ENCODE data around the gene JUNB. TPM values are rescaled to one million over a fixed set of nuclear protein-coding genes. Genes with fewer than 3 reads are reported as not detected.

The JUNB gene
- total and polyA plus RNA-seq, 2 of the 8 experiments (the other 6 are each of a cell fraction or from before 2014, with no cell fraction given): 7.4 to 10.0 TPM

- Histone ChIP-seq H4K8ac (ENCODE audit: extremely low read depth, insufficient read depth, low read length) (no peak overlapping the region; the same call in 1 of the 2 replicates), H3K4me2 (ENCODE audit: insufficient read depth in 1 of 2, low read depth in 2 of 2, low read length in 2 of 2) (no peak overlapping the region), H2BK12ac (ENCODE audit: low read depth, low read length) (no peak overlapping the region), H3K23ac (ENCODE audit: insufficient read length) (no peak overlapping the region), H2BK20ac (ENCODE audit: low read length) (no peak overlapping the region), H2BK120ac (replicated peaks; ENCODE audit: low read depth, low read length) (no peak overlapping the region), H3K27me3 (replicated peaks in 1 of 4; ENCODE audit: control insufficient read depth in 3 of 4, extremely low read depth in 1 of 4, insufficient read depth in 3 of 4, low read length in 3 of 4) (no peaks in the 10 kb centered on the region; a peak in 2 of 7 replicates), H4K20me1 (replicated peaks in 1 of 2; ENCODE audit: control insufficient read depth in 1 of 2, insufficient read depth in 2 of 2, low read length in 2 of 2) (peaks cover 0 to 4% of the 10 kb centered on the region in 2 experiments), H2BK5ac (ENCODE audit: low read depth, low read length) (no peak overlapping the region), H4K5ac (ENCODE audit: insufficient read length, low read depth, low read length) (no peak overlapping the region), H3K27ac (ENCODE audit: low read depth, low read length) (no peak overlapping the region), H3K9me3 (ENCODE audit: insufficient read depth in 2 of 2, low read depth in 1 of 2, low read length in 1 of 2) (no peaks in the 10 kb centered on the region), H3K79me1 (ENCODE audit: low read depth, low read length) (no peaks in the 10 kb centered on the region), H3K18ac (ENCODE audit: extremely low read depth, low read length) (no peak overlapping the region), H4K91ac (replicated peaks; ENCODE audit: insufficient read length, low read length) (no peak overlapping the region), H2AK5ac (ENCODE audit: low read depth, low read length) (no peak overlapping the region), H3K79me2 (ENCODE audit: control insufficient read depth in 1 of 2, insufficient read depth in 2 of 2, low read length in 2 of 2) (no peaks in the 10 kb centered on the region), H3K9ac (replicated peaks in 1 of 4; ENCODE audit: extremely low read depth in 1 of 4, low read depth in 3 of 4, low read length in 3 of 4) (no peak overlapping the region), H3K4me1 (replicated peaks in 1 of 4; ENCODE audit: control insufficient read depth in 3 of 4, insufficient read depth in 4 of 4, low read length in 3 of 4) (0 out of 7 replicates have a peak, but pooled peaks cover 0 to 4% (median 0%) of the 10 kb centered on the region in 4 experiments), H3K36me3 (ENCODE audit: control insufficient read depth in 2 of 4, insufficient read depth in 4 of 4, low read length in 3 of 4) (peaks cover 2 to 16% (median 12%) of the 10 kb centered on the region in 4 experiments; a peak in 6 of 8 replicates), H3K23me2 (ENCODE audit: low read depth, low read length) (no peaks in the 10 kb centered on the region), H2AFZ (ENCODE audit: low read length) (no peak overlapping the region), H3K14ac (ENCODE audit: insufficient read length) (no peak overlapping the region), H2BK15ac (ENCODE audit: low read length) (no peak overlapping the region), H3K4ac (replicated peaks; ENCODE audit: insufficient read length, low read depth, low read length) (no peak overlapping the region), H3K56ac (replicated peaks; ENCODE audit: insufficient read length, low read depth, low read length) (no peak overlapping the region), H3K4me3 (ENCODE audit: extremely low read depth in 1 of 4, insufficient read depth in 2 of 4, low read depth in 3 of 4, low read length in 4 of 4) (no peak overlapping the region)
- FAIRE-seq: no peak
- DNase-seq (ENCODE audit: low read depth in 1 of 2, low spot score in 2 of 2): no peak
- ChIA-PET POLR2A (ENCODE audit: partially characterized antibody) (interaction anchor here (1.1 to 10.3 kb wide), 4 partner anchors 9 to 24 kb away, joined by 3 to 104 read pairs (median 5); partner anchors contain the start of genes GET3 and TRIR), CTCF (ENCODE audit: partially characterized antibody) (interaction anchor here (1.0 to 7.3 kb wide), 6 partner anchors 12 to 50 kb away, joined by 3 to 85 read pairs (median 4); partner anchors contain the start of gene TNPO2)
- 92% methylated on average over 21 of the region's 22 CpGs; no CpG with 5 or more reads in 1 of the 2 experiments for WGBS, 2 experiments (ENCODE audit: extremely low coverage in 1 of 2, insufficient coverage in 1 of 2, insufficient read length in 1 of 2, insufficient replicate concordance in 2 of 2, low coverage in 1 of 2, low lambda C conversion rate in 2 of 2, missing lambda C conversion rate in 1 of 2)
- TF ChIP-seq MAFK (IDR thresholded peaks at IDR 0.05; ENCODE audit: low read depth, low read length) (no peak), CBX8 (IDR thresholded peaks at IDR 0.05; ENCODE audit: borderline replicate concordance, low read depth, low read length) (no peak), GTF2F1 (IDR thresholded peaks at IDR 0.05; ENCODE audit: borderline replicate concordance, low read depth, low read length) (no peak), EP300 (IDR thresholded peaks at IDR 0.05; ENCODE audit: borderline replicate concordance in 1 of 2, low read depth in 2 of 2, low read length in 2 of 2) (no peak), TAF1 (IDR thresholded peaks at IDR 0.05; ENCODE audit: low read depth, low read length) (no peak), BACH1 (IDR thresholded peaks at IDR 0.05; ENCODE audit: low read length) (no peak), SP1 (IDR thresholded peaks at IDR 0.05; ENCODE audit: low read depth, low read length) (no peak), JUN (IDR thresholded peaks at IDR 0.05; ENCODE audit: low read depth, low read length) (no peak), TBP (IDR thresholded peaks at IDR 0.05; ENCODE audit: low read depth, low read length) (no peak), CHD2 (IDR thresholded peaks at IDR 0.05; ENCODE audit: low read length) (no peak), SIN3A (conservative IDR thresholded peaks at IDR 0.05 in 1 of 2, IDR thresholded peaks at IDR 0.05 in 1 of 2; ENCODE audit: low read depth in 1 of 2, low read length in 2 of 2) (no peak), HDAC2 (IDR thresholded peaks at IDR 0.05; ENCODE audit: borderline replicate concordance in 1 of 2, low read depth in 2 of 2, low read length in 2 of 2) (no peak), POLR2A (IDR thresholded peaks at IDR 0.05; ENCODE audit: control extremely low read depth in 1 of 2, low read depth in 2 of 2, low read length in 2 of 2) (no peak)
Observed at GRCh38 chr19:12745166-12745897, 46.0 kb upstream of the JUNB start.
